PC-9 (cell line): Measurements from ENCODE around the gene TCEANC2. TPM values are rescaled to one million over a fixed set of nuclear protein-coding genes. Genes with fewer than 3 reads are reported as not detected.

Experiments
- BruUV-seq: library from RNA; stranded (reverse); fragments of 400-500 nt; replicated peaks from 2 replicates; lab custom pipeline; 2021; lab: Mats Ljungman, UMichigan
- CTCF ChIA-PET: fragments of 300-600 bp; sonication (Branson Sonifier 250); formaldehyde crosslinking; loops from one replicate; lab custom pipeline; 2022; ENCODE audit warnings: antibody characterized with exemption; lab: Charles Lee
- POLR2A ChIA-PET: fragments of 300-600 bp; sonication (Branson Sonifier 250); formaldehyde crosslinking; loops from one replicate; lab custom pipeline; 2022; ENCODE audit warnings: antibody characterized with exemption; ENCODE audit not compliant: unreplicated experiment; lab: Charles Lee
- DNase-seq, 2 experiments: peaks; one replicate each; pipeline versions ENCODE4 v3.0.0 to v3.0.0-alpha.2; 2015 to 2022; ENCODE audit warnings: mixed read lengths in 1 of 2
- H2AFZ ChIP-seq: fragments of 200-600 bp; sonication (generic); 2 replicates; pipeline ENCODE4 v1.8.1; 2017; ENCODE audit warnings: antibody characterized with exemption
- H3F3A ChIP-seq: fragments of 200-600 bp; sonication (generic); 2 replicates; pipeline ENCODE4 v1.8.1; 2017; ENCODE audit warnings: antibody characterized with exemption, mild to moderate bottlenecking, low read depth; ENCODE audit not compliant: insufficient read depth
- H3K27ac ChIP-seq: fragments of 200-600 bp; sonication (generic); 2 replicates; pipeline ENCODE4 v1.6.1; 2016; ENCODE audit warnings: mixed run types
- H3K27me3 ChIP-seq: fragments of 200-600 bp; sonication (generic); 2 replicates; pipeline ENCODE4 v1.6.1; 2016; ENCODE audit warnings: low read depth, mixed run types; ENCODE audit not compliant: insufficient read depth
- H3K36me3 ChIP-seq: fragments of 200-600 bp; sonication (generic); 2 replicates; pipeline ENCODE4 v1.6.1; 2016; ENCODE audit warnings: low read depth, mixed run types
- H3K4me1 ChIP-seq: fragments of 200-600 bp; sonication (generic); replicated peaks from 2 replicates; pipeline ENCODE4 v1.6.1; 2016; ENCODE audit warnings: mixed run types; ENCODE audit not compliant: insufficient read depth
- H3K4me2 ChIP-seq: fragments of 200-600 bp; sonication (generic); 2 replicates; pipeline ENCODE4 v1.6.1; 2017; ENCODE audit warnings: mixed run types
- H3K4me3 ChIP-seq: fragments of 200-600 bp; sonication (generic); 2 replicates; pipeline ENCODE4 v1.6.1; 2016; ENCODE audit warnings: mixed run types
- H3K79me2 ChIP-seq: fragments of 200-600 bp; sonication (generic); 2 replicates; pipeline ENCODE4 v1.6.1; 2017; ENCODE audit warnings: low read depth, mixed run types
- H3K9me2 ChIP-seq: fragments of 200-600 bp; sonication (generic); 2 replicates; pipeline ENCODE4 v1.8.1; 2017; ENCODE audit warnings: mild to moderate bottlenecking; ENCODE audit not compliant: insufficient read depth
- H3K9me3 ChIP-seq: fragments of 200-600 bp; sonication (generic); 2 replicates; pipeline ENCODE4 v1.8.1; 2016; ENCODE audit warnings: low read depth; ENCODE audit not compliant: insufficient read depth
- H4K20me1 ChIP-seq: fragments of 200-600 bp; sonication (generic); 2 replicates; pipeline ENCODE4 v1.8.1; 2017; ENCODE audit not compliant: insufficient read depth
- EZH2 ChIP-seq: fragments of 200-600 bp; sonication (generic); IDR thresholded peaks from 2 replicates; pipeline ENCODE4 v1.8.0; 2017; ENCODE audit warnings: antibody characterized with exemption, low read depth
- intact Hi-C: fragments of 100-400 bp; cut with micrococcal nuclease; formaldehyde crosslinking; loops from one replicate; pipeline ENCODE4 v1.10.0; 2022; ENCODE audit not compliant: unreplicated experiment
- total RNA-seq: library from RNA; stranded (reverse); gene quantifications from 2 replicates; pipeline ENCODE4 v1.2.3, GENCODE V29; 2021
- TF ChIP-seq, protein P1 (sequence below): fragments of 200-600 bp; sonication (generic); conservative IDR thresholded peaks from 2 replicates; pipeline ENCODE4 v1.6.1; 2017; ENCODE audit warnings: mixed run types, antibody characterized with exemption, mild to moderate bottlenecking, moderate library complexity

TCEANC2 gene
- total RNA-seq, 1 experiment from 2014 or later: 11.5 TPM

DNA sequence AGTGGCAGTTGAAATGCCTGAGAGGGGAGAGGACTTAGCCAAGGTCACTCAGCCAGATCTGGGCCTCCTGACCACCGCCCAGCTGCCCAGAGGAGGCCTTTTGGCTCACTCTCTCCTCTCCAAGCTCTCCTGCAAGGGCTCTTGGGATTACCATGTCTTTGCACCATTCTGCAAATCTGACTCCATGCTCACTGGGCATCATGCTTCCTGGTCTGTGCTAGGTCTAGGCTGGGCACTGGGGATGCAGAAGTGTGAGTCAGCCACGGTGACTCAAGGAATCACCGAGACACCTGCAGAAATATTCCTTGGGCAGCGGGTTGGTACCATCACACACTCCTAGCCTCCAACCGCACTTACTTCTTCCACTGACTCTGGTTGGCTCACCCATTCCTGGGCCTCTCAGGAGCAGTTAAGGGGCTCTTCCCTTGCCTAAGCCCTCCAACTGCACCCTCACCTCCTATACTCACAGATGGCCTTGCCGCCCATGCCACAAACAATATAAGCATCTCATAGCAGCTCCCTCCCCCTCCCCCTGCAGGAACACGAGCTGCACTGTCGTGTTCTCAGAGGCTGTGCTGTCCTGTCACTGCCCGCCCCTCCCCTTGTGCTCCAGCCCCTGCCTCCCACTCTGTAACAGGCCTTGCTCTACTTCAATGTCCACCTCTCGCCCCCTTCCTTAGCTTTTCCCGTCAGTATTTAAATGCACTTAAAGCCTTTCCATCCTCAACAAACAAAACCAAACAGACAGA is 64.6 kb downstream of the TCEANC2 start:
- H3K4me2 ChIP-seq: no peak overlapping the region
- H4K20me1 ChIP-seq: no peaks in the 10 kb centered on the region
- peak; percentile 23 to 55 for DNase-seq
- CTCF ChIA-PET: interaction anchor here (1.5 kb wide), 1 partner anchor 81 kb away, joined by 3 read pairs; no protein-coding TSS in a partner anchor
- H3K4me3 ChIP-seq: no peak overlapping the region
- H3K79me2 ChIP-seq: no peaks in the 10 kb centered on the region
- BruUV-seq: no TSS peak
- no peak overlapping the region for H3K27ac ChIP-seq
- POLR2A ChIA-PET: interaction anchor here (0.6 kb wide), 2 partner anchors 12 to 555 kb away, joined by 3 to 4 read pairs; no protein-coding TSS in a partner anchor
- H3F3A ChIP-seq: no peaks in the 10 kb centered on the region
- H3K27me3 ChIP-seq: peaks cover 12% of the 10 kb centered on the region; the same call in 1 of the 2 replicates
- H3K9me2 ChIP-seq: no peaks in the 10 kb centered on the region
- H3K9me3 ChIP-seq: no peaks in the 10 kb centered on the region
- intact Hi-C loops: no loop called here
- no peak overlapping the region for H2AFZ ChIP-seq
- no peaks in the 10 kb centered on the region for H3K36me3 ChIP-seq
- TF ChIP-seq, protein P1, sequence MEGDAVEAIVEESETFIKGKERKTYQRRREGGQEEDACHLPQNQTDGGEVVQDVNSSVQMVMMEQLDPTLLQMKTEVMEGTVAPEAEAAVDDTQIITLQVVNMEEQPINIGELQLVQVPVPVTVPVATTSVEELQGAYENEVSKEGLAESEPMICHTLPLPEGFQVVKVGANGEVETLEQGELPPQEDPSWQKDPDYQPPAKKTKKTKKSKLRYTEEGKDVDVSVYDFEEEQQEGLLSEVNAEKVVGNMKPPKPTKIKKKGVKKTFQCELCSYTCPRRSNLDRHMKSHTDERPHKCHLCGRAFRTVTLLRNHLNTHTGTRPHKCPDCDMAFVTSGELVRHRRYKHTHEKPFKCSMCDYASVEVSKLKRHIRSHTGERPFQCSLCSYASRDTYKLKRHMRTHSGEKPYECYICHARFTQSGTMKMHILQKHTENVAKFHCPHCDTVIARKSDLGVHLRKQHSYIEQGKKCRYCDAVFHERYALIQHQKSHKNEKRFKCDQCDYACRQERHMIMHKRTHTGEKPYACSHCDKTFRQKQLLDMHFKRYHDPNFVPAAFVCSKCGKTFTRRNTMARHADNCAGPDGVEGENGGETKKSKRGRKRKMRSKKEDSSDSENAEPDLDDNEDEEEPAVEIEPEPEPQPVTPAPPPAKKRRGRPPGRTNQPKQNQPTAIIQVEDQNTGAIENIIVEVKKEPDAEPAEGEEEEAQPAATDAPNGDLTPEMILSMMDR: no peak
- TF ChIP-seq EZH2: no peak
- no peaks in the 10 kb centered on the region for H3K4me1 ChIP-seq

DNA sequence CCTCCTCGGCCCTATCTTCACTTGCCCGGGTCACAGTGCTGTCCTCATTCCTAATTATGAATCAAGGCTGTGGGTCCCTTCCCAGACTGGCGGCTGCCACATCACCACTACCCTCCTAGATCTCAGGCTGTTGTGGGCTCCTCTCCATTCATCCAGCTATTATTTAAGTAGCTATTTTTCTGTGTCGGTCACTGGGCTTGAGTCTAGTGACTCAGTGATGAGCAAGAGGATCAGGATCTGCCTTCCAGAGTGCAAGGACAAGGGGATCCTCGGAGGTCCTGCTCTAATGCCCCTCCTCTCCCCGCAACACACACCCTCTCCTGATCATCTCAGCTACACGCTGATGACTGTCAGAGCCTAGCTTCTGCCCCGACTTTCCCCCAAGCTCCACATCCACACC is 65.3 kb downstream of the TCEANC2 start:
- Histone ChIP-seq H3K4me3 (no peak overlapping the region), H3K36me3 (no peaks in the 10 kb centered on the region), H3K9me3 (no peaks in the 10 kb centered on the region), H3K79me2 (no peaks in the 10 kb centered on the region), H3K27me3 (peaks cover 12% of the 10 kb centered on the region; the same call in 1 of the 2 replicates), H3K4me1 (no peaks in the 10 kb centered on the region), H3K9me2 (no peaks in the 10 kb centered on the region), H3K27ac (no peak overlapping the region), H3K4me2 (no peak overlapping the region), H3F3A (no peaks in the 10 kb centered on the region), H2AFZ (no peak overlapping the region), H4K20me1 (no peaks in the 10 kb centered on the region)
- ChIA-PET CTCF (interaction anchor here (0.5 to 1.5 kb wide), 2 partner anchors 81 to 289 kb away, joined by 3 read pairs; no protein-coding TSS in a partner anchor), POLR2A (interaction anchor here (0.6 kb wide), 1 partner anchor 13 kb away, joined by 3 read pairs; no protein-coding TSS in a partner anchor)
- no peak for DNase-seq
- TF ChIP-seq EZH2: no peak
- TF ChIP-seq, protein P1: no peak
- no TSS peak for BruUV-seq
- intact Hi-C loops: no loop called here

DNA sequence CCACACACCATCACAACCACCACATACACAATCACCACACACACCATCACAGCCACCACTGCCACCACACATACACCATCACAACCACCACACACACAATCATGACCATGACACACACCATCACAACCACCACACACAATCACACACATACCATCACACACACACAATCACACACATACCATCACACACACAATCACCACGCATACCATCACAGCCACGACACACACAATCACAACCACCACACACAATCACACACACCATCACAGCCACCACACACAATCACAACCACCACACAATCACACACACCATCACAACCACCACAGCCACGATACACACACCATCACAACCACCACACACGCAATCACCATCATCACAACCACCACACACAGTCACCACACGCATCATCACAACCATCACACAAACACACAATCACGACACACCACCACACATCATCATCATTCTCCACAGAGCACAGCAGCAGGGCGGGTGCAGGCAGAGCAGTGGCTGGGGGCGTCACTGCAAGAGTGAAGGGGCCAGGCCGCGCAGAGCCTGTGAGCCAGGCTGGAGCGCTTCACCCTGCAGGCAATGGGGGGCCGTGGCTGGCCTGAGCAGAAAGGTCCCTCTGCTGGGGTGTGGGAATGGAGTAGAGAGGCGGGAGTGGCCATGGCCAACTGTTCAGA is 66.8 kb downstream of the TCEANC2 start:
- no peaks in the 10 kb centered on the region for H3F3A ChIP-seq
- no peak overlapping the region for H3K4me3 ChIP-seq
- DNase-seq: no peak
- H3K27ac ChIP-seq: no peak overlapping the region
- BruUV-seq: no TSS peak
- H3K27me3 ChIP-seq: peaks cover 12% of the 10 kb centered on the region; the same call in 1 of the 2 replicates
- ChIA-PET CTCF (interaction anchor here (0.6 to 1.6 kb wide), 4 partner anchors 8 to 681 kb away, joined by 3 to 9 read pairs (median 3); no protein-coding TSS in a partner anchor), POLR2A (no interaction called here)
- H3K4me1 ChIP-seq: no peaks in the 10 kb centered on the region
- intact Hi-C loops: no loop called here
- no peaks in the 10 kb centered on the region for H3K79me2 ChIP-seq
- H4K20me1 ChIP-seq: no peaks in the 10 kb centered on the region
- H3K36me3 ChIP-seq: no peaks in the 10 kb centered on the region
- no peak overlapping the region for H3K4me2 ChIP-seq
- H2AFZ ChIP-seq: no peak overlapping the region
- H3K9me2 ChIP-seq: no peaks in the 10 kb centered on the region
- TF ChIP-seq EZH2: no peak
- TF ChIP-seq, protein P1: no peak
- H3K9me3 ChIP-seq: no peaks in the 10 kb centered on the region
